ENCODE measurements around the gene GNAI1. TPM values are rescaled to one million over a fixed set of nuclear protein-coding genes. Genes with fewer than 3 reads are reported as not detected.

The GNAI1 gene
- total RNA-seq, 6 experiments from 2014 or later: 10.9 to 21.5 (median 16.5) TPM

- DNase-seq: no peak
- no peaks in the 10 kb centered on the region for H3K36me3 ChIP-seq
- ATAC-seq: no peak
- H3K9me3 ChIP-seq: no peaks in the 10 kb centered on the region
- peaks cover 0 to 13% (median 3%) of the 10 kb centered on the region in 4 donors for H3K4me1 ChIP-seq
- intact Hi-C loops (cut with DNase I): no loop called here
- TF ChIP-seq CTCF (IDR thresholded peaks at IDR 0.05) (no peak), POLR2A (IDR thresholded peaks at IDR 0.05) (no peak)
- WGBS (ENCODE audit: insufficient coverage, low coverage, low lambda C conversion rate, missing lambda C conversion rate): 58% methylated on average over 3 of the region's 3 CpGs
- H3K4me3 ChIP-seq: no peak overlapping the region
- no peaks in the 10 kb centered on the region for H3K27me3 ChIP-seq
- no peak overlapping the region for H3K27ac ChIP-seq
These were observed 81.1 kb downstream of the GNAI1 start for GRCh38 chr7:80215734-80216133.

GRCh38 chr7:80216996-80217842 lies 82.6 kb downstream of the GNAI1 start:
- H3K27me3 ChIP-seq: no peaks in the 10 kb centered on the region
- peaks cover 0 to 8% (median under 1%) of the 10 kb centered on the region in 4 donors for H3K4me1 ChIP-seq
- WGBS (ENCODE audit: insufficient coverage, low coverage, low lambda C conversion rate, missing lambda C conversion rate): 90% methylated on average over 2 of the region's 2 CpGs
- intact Hi-C loops (cut with DNase I): no loop called here
- no peak overlapping the region for H3K27ac ChIP-seq
- no peak for ATAC-seq
- no peaks in the 10 kb centered on the region for H3K36me3 ChIP-seq
- no peaks in the 10 kb centered on the region for H3K9me3 ChIP-seq
- TF ChIP-seq CTCF (IDR thresholded peaks at IDR 0.05) (no peak), POLR2A (IDR thresholded peaks at IDR 0.05) (no peak)
- H3K4me3 ChIP-seq: no peak overlapping the region
- DNase-seq: no peak

GRCh38 chr7:80218723-80219122 lies 84.1 kb downstream of the GNAI1 start:
- no peak overlapping the region for H3K4me3 ChIP-seq
- TF ChIP-seq CTCF (IDR thresholded peaks at IDR 0.05): no peak
- TF ChIP-seq POLR2A (IDR thresholded peaks at IDR 0.05): no peak
- intact Hi-C loops (cut with DNase I): no loop called here
- DNase-seq: no peak
- WGBS (ENCODE audit: insufficient coverage, low coverage, low lambda C conversion rate, missing lambda C conversion rate): 15% methylated on average over 3 of the region's 3 CpGs
- H3K4me1 ChIP-seq: peaks cover 0 to 7% (median under 1%) of the 10 kb centered on the region in 4 donors
- no peaks in the 10 kb centered on the region for H3K27me3 ChIP-seq
- ATAC-seq: peak; percentile 13 to 75 (median 26)
- H3K36me3 ChIP-seq: no peaks in the 10 kb centered on the region
- H3K27ac ChIP-seq: no peak overlapping the region
- no peaks in the 10 kb centered on the region for H3K9me3 ChIP-seq

- Histone ChIP-seq H3K36me3 (no peaks in the 10 kb centered on the region), H3K4me3 (no peak overlapping the region), H3K27me3 (no peaks in the 10 kb centered on the region), H3K9me3 (no peaks in the 10 kb centered on the region), H3K27ac (no peak overlapping the region), H3K4me1 (peaks cover 0 to 7% (median 0%) of the 10 kb centered on the region in 4 donors)
- ATAC-seq (peak in 1 of 4 donors; percentile 22), DNase-seq (no peak)
- WGBS (ENCODE audit: insufficient coverage, low coverage, low lambda C conversion rate, missing lambda C conversion rate): 89% methylated on average over 6 of the region's 6 CpGs
- no peak for TF ChIP-seq POLR2A (IDR thresholded peaks at IDR 0.05)
- TF ChIP-seq CTCF (IDR thresholded peaks at IDR 0.05): no peak
- intact Hi-C loops (cut with DNase I): no loop called here
These were observed 85.5 kb downstream of the GNAI1 start for GRCh38 chr7:80220022-80220634.

Measured in right lobe of liver (tissue), 6 donors.